T-helper 1 cell treated with Interleukin-12 subunit alpha and Interleukin-12 subunit beta and Interleukin-4 antibody, amounts not matched to agents 30 ng/mL and 1 ng/mL, for 36 hours (primary cell): ENCODE measurements around the gene C15orf40. TPM values are rescaled to one million over a fixed set of nuclear protein-coding genes. Genes with fewer than 3 reads are reported as not detected.

Experiments
- intact Hi-C: fragments of 100-400 bp; cut with micrococcal nuclease; formaldehyde crosslinking; loops from one replicate; pipeline ENCODE4 v1.15.1; 2024
- total RNA-seq: library from RNA; stranded (reverse); gene quantifications from 2 replicates; pipeline ENCODE4 v1.2.3, GENCODE V29; 2022

Gene C15orf40
- total RNA-seq, 1 donor from 2014 or later: 23.4 TPM

GRCh38 chr15:82995076-82995475, 16.4 kb downstream of the C15orf40 start:
- intact Hi-C loops: no loop called here

GRCh38 chr15:82993144-82993543, 18.3 kb downstream of the C15orf40 start:
- intact Hi-C loops: no loop called here

- intact Hi-C loops: no loop called here
Measured at GRCh38 chr15:82992436-82992998, 18.9 kb downstream of the C15orf40 start.

- intact Hi-C loops: loop anchor here (1.0 to 5.0 kb wide), 11 partner anchors 14 to 724 kb away; partner anchors contain the start of genes AP3B2, C15orf40, EFL1 and RPS17
Measured at GRCh38 chr15:82986442-82986780, 25.0 kb downstream of the C15orf40 start.

GRCh38 chr15:82985688-82986441, 25.6 kb downstream of the C15orf40 start, which contains the start of gene RAMAC:
TSS of gene RAMAC (plus strand) at chr15:82986210. CDS start at chr15:82989019, 2,809 bp downstream.
- intact Hi-C loops: loop anchor here (1.0 to 5.0 kb wide), 12 partner anchors 14 to 724 kb away; partner anchors contain the start of genes AP3B2, C15orf40, EFL1 and RPS17

GRCh38 chr15:82980981-82981380, 30.5 kb downstream of the C15orf40 start:
- intact Hi-C loops: no loop called here

GRCh38 chr15:82979726-82980125, 31.7 kb downstream of the C15orf40 start:
- intact Hi-C loops: no loop called here

- intact Hi-C loops: no loop called here
Measured at GRCh38 chr15:82978438-82978837, 33.0 kb downstream of the C15orf40 start.

- intact Hi-C loops: no loop called here
Measured at GRCh38 chr15:82977076-82977475, 34.4 kb downstream of the C15orf40 start.

- intact Hi-C loops: no loop called here
Measured at GRCh38 chr15:82972990-82973389, 38.4 kb downstream of the C15orf40 start.

GRCh38 chr15:82971218-82971984, 40.0 kb downstream of the C15orf40 start:
- intact Hi-C loops: no loop called here

GRCh38 chr15:82970696-82971095, 40.7 kb downstream of the C15orf40 start:
- intact Hi-C loops: no loop called here

- intact Hi-C loops: no loop called here
Measured at GRCh38 chr15:82970078-82970686, 41.3 kb downstream of the C15orf40 start.

- intact Hi-C loops: no loop called here
Measured at GRCh38 chr15:82969353-82969752, 42.1 kb downstream of the C15orf40 start.

GRCh38 chr15:82968066-82968465, 43.4 kb downstream of the C15orf40 start:
- intact Hi-C loops: no loop called here

- intact Hi-C loops: loop anchor here (1.0 to 2.0 kb wide), 2 partner anchors 16 to 20 kb away; partner anchors contain the start of gene RAMAC
Measured at GRCh38 chr15:82966671-82967071, 44.8 kb downstream of the C15orf40 start.

- intact Hi-C loops: no loop called here
Measured at GRCh38 chr15:82964890-82965289, 46.5 kb downstream of the C15orf40 start.

GRCh38 chr15:82963471-82964341, 47.7 kb downstream of the C15orf40 start:
- intact Hi-C loops: no loop called here

GRCh38 chr15:82960766-82961165, 50.7 kb downstream of the C15orf40 start:
- intact Hi-C loops: no loop called here

- intact Hi-C loops: no loop called here
Measured at GRCh38 chr15:82959423-82959822, 52.0 kb downstream of the C15orf40 start.

- intact Hi-C loops: no loop called here
Measured at GRCh38 chr15:82958638-82959037, 52.8 kb downstream of the C15orf40 start.
